ENCODE data around the gene PABPC5. TPM values are rescaled to one million over a fixed set of nuclear protein-coding genes. Genes with fewer than 3 reads are reported as not detected.

PABPC5 gene
- 6.8 to 8.4 TPM (median 7.4 TPM) in 3 replicates for total RNA-seq

- peak within 1 kb of the TSS; percentile 97 for H3K27ac Mint-ChIP-seq
- no peaks in the 10 kb centered on the region for H3K9me3 Mint-ChIP-seq
- H3K36me3 Mint-ChIP-seq, result no peaks in the 10 kb centered on the region
- peak; percentile 64 to 85 for DNase-seq (ENCODE audit: low spot score in 2 of 2, unreplicated experiment in 2 of 2)
- no peaks in the 10 kb centered on the region for H3K27me3 Mint-ChIP-seq (ENCODE audit: low read depth)
- peak within 1 kb of the TSS; percentile 93 for H3K4me3 Mint-ChIP-seq
- peaks cover 23% of the 10 kb centered on the region for H3K4me1 Mint-ChIP-seq
- TF ChIP-seq CTCF (IDR thresholded peaks at IDR 0.05; ENCODE audit: unreplicated experiment), result no peak
Observed at GRCh38 chrX:91434351-91435168, at the start of gene PABPC5. TSS of gene PABPC5 (plus strand) at chrX:91434839. CDS start at chrX:91435578, 739 bp downstream.

GRCh38 chrX:91389026-91389425 lies 45.6 kb upstream of the PABPC5 start:
- Mint-ChIP-seq H3K9me3 (peaks cover 18% of the 10 kb centered on the region), H3K36me3 (no peaks in the 10 kb centered on the region), H3K27ac (no peak overlapping the region), H3K4me3 (no peak overlapping the region), H3K4me1 (peaks cover 4% of the 10 kb centered on the region), H3K27me3 (ENCODE audit: low read depth) (no peaks in the 10 kb centered on the region)
- no peak for DNase-seq (ENCODE audit: low spot score in 2 of 2, unreplicated experiment in 2 of 2)
- TF ChIP-seq CTCF (IDR thresholded peaks at IDR 0.05; ENCODE audit: unreplicated experiment), result no peak

- H3K4me3 Mint-ChIP-seq, result no peak overlapping the region
- DNase-seq (ENCODE audit: low spot score in 2 of 2, unreplicated experiment in 2 of 2), result no peak
- H3K36me3 Mint-ChIP-seq, result peaks cover 13% of the 10 kb centered on the region
- no peaks in the 10 kb centered on the region for H3K4me1 Mint-ChIP-seq
- H3K27ac Mint-ChIP-seq, result no peak overlapping the region
- H3K9me3 Mint-ChIP-seq, result peaks cover 21% of the 10 kb centered on the region
- TF ChIP-seq CTCF (IDR thresholded peaks at IDR 0.05; ENCODE audit: unreplicated experiment), result peak; percentile 70
- no peaks in the 10 kb centered on the region for H3K27me3 Mint-ChIP-seq (ENCODE audit: low read depth)
Observed at GRCh38 chrX:91414713-91415112, 19.9 kb upstream of the PABPC5 start.

- TF ChIP-seq CTCF (IDR thresholded peaks at IDR 0.05; ENCODE audit: unreplicated experiment), result no peak
- H3K36me3 Mint-ChIP-seq, result no peaks in the 10 kb centered on the region
- no peak for DNase-seq (ENCODE audit: low spot score in 2 of 2, unreplicated experiment in 2 of 2)
- H3K9me3 Mint-ChIP-seq, result no peaks in the 10 kb centered on the region
- H3K4me3 Mint-ChIP-seq, result peak overlapping the region; percentile 93
- no peaks in the 10 kb centered on the region for H3K27me3 Mint-ChIP-seq (ENCODE audit: low read depth)
- H3K4me1 Mint-ChIP-seq, result peaks cover 23% of the 10 kb centered on the region
- peak overlapping the region; percentile 97 for H3K27ac Mint-ChIP-seq
Observed at GRCh38 chrX:91435395-91435794, 756 bp downstream of the PABPC5 start.
